MCF 10A (cell line): Measurements from ENCODE around the gene AGAP1. TPM values are rescaled to one million over a fixed set of nuclear protein-coding genes. Genes with fewer than 3 reads are reported as not detected.

Source experiments
- BruUV-seq: library from RNA; stranded (reverse); fragments of 400-500 nt; replicated peaks from 2 replicates; lab custom pipeline; 2021; lab: Mats Ljungman, UMichigan
- CTCF ChIA-PET: fragments of 300-600 bp; sonication (Branson Sonifier 250); formaldehyde crosslinking; extraction: SDS; loops from one replicate; lab custom pipeline; 2021; ENCODE audit warnings: antibody characterized with exemption, inconsistent platforms; lab: Yijun Ruan, JAX
- POLR2A ChIA-PET: fragments of 300-600, 350-650 bp; sonication (Branson Sonifier 250); formaldehyde crosslinking; extraction: SDS; loops from one replicate; lab custom pipeline; 2020; ENCODE audit warnings: antibody characterized with exemption, inconsistent platforms; lab: Yijun Ruan, JAX
- DNase-seq: peaks from one replicate; pipeline ENCODE4 v3.0.0-alpha.2; 2018; ENCODE audit not compliant: unreplicated experiment
- H3K27ac Mint-ChIP-seq: one replicate; pipeline ENCODE4 v1.8.0; 2022; ENCODE audit warnings: mild to moderate bottlenecking, low read depth, mixed read lengths; ENCODE audit not compliant: unreplicated experiment
- H3K27me3 Mint-ChIP-seq: one replicate; pipeline ENCODE4 v1.8.0; 2022; ENCODE audit warnings: mixed read lengths; ENCODE audit not compliant: insufficient read depth, unreplicated experiment
- H3K36me3 Mint-ChIP-seq: one replicate; pipeline ENCODE4 v1.8.0; 2022; ENCODE audit warnings: mild to moderate bottlenecking, moderate library complexity, mixed read lengths; ENCODE audit not compliant: insufficient read depth, unreplicated experiment
- H3K4me1 Mint-ChIP-seq: one replicate; pipeline ENCODE4 v1.8.0; 2022; ENCODE audit warnings: mixed read lengths; ENCODE audit not compliant: insufficient read depth, unreplicated experiment
- H3K4me3 Mint-ChIP-seq: one replicate; pipeline ENCODE4 v1.8.0; 2022; ENCODE audit warnings: mild to moderate bottlenecking, moderate library complexity, mixed read lengths; ENCODE audit not compliant: unreplicated experiment
- H3K9me3 Mint-ChIP-seq: one replicate; pipeline ENCODE4 v1.8.0; 2022; ENCODE audit warnings: mixed read lengths; ENCODE audit not compliant: unreplicated experiment
- CTCF ChIP-seq: fragments of 200-600 bp; IDR thresholded peaks from one replicate; pipeline ENCODE4 v1.8.0; 2022; ENCODE audit warnings: antibody characterized with exemption, mild to moderate bottlenecking; ENCODE audit not compliant: unreplicated experiment
- intact Hi-C: fragments of 100-400 bp; cut with micrococcal nuclease; formaldehyde crosslinking; loops from 2 replicates; pipeline ENCODE4 v1.14.1; 2022
- total RNA-seq: library from RNA; stranded (reverse); gene quantifications from 2 replicates; pipeline ENCODE4 v1.2.3, GENCODE V29; 2022

AGAP1 gene
- total RNA-seq, 1 experiment from 2014 or later, result 41.3 TPM

- Mint-ChIP-seq H3K9me3 (no peaks in the 10 kb centered on the region), H3K4me1 (no peaks in the 10 kb centered on the region), H3K36me3 (peaks cover 10% of the 10 kb centered on the region), H3K27ac (no peak overlapping the region), H3K27me3 (no peaks in the 10 kb centered on the region), H3K4me3 (no peak overlapping the region)
- CTCF ChIA-PET, result no interaction called here
- intact Hi-C loops, result no loop called here
- POLR2A ChIA-PET, result interaction anchor here (0.7 kb wide), 2 partner anchors 24 to 43 kb away, joined by 3 to 4 read pairs; no protein-coding TSS in a partner anchor
- no peak for TF ChIP-seq CTCF
- DNase-seq, result no peak
- BruUV-seq, result no TSS peak
These were observed 625.6 kb downstream of the AGAP1 start for GRCh38 chr2:236119476-236119875.

- no TSS peak for BruUV-seq
- no peak for TF ChIP-seq CTCF
- ChIA-PET CTCF (no interaction called here), POLR2A (no interaction called here)
- Mint-ChIP-seq H3K4me1 (no peaks in the 10 kb centered on the region), H3K27ac (no peak overlapping the region), H3K9me3 (no peaks in the 10 kb centered on the region), H3K27me3 (no peaks in the 10 kb centered on the region), H3K36me3 (peaks cover 10% of the 10 kb centered on the region), H3K4me3 (no peak overlapping the region)
- intact Hi-C loops, result no loop called here
- DNase-seq, result no peak
These were observed 626.3 kb downstream of the AGAP1 start for GRCh38 chr2:236120141-236120601.

GRCh38 chr2:236120829-236121228 lies 627.0 kb downstream of the AGAP1 start:
- POLR2A ChIA-PET, result no interaction called here
- H3K36me3 Mint-ChIP-seq, result peaks cover 15% of the 10 kb centered on the region
- DNase-seq, result no peak
- no peaks in the 10 kb centered on the region for H3K4me1 Mint-ChIP-seq
- no peaks in the 10 kb centered on the region for H3K9me3 Mint-ChIP-seq
- H3K27ac Mint-ChIP-seq, result no peak overlapping the region
- H3K4me3 Mint-ChIP-seq, result no peak overlapping the region
- no TSS peak for BruUV-seq
- CTCF ChIA-PET, result no interaction called here
- no peak for TF ChIP-seq CTCF
- no peaks in the 10 kb centered on the region for H3K27me3 Mint-ChIP-seq
- intact Hi-C loops, result no loop called here

- H3K4me1 Mint-ChIP-seq, result no peaks in the 10 kb centered on the region
- POLR2A ChIA-PET, result no interaction called here
- CTCF ChIA-PET, result no interaction called here
These were observed 627.7 kb downstream of the AGAP1 start for GRCh38 chr2:236121546-236121945.

More at GRCh38 chr2:236121546-236121945, 627.7 kb downstream of the AGAP1 start:
- intact Hi-C loops, result no loop called here
- Mint-ChIP-seq H3K36me3 (peaks cover 15% of the 10 kb centered on the region), H3K27me3 (no peaks in the 10 kb centered on the region), H3K27ac (no peak overlapping the region), H3K4me3 (no peak overlapping the region), H3K9me3 (no peaks in the 10 kb centered on the region)
- BruUV-seq, result no TSS peak
- no peak for TF ChIP-seq CTCF
- peak; percentile 19 for DNase-seq
